GM23338 (cell line): ENCODE measurements around the gene CPSF6.

Experiments
- ETS1 ChIP-seq: IDR thresholded peaks from 2 replicates; pipeline ENCODE4 v1.6.1; 2016; ENCODE audit warnings: antibody characterized with exemption
- EZH2 ChIP-seq: fragments of 200-600 bp; sonication (generic); IDR thresholded peaks from one replicate; pipeline ENCODE4 v1.8.0; 2017; ENCODE audit warnings: antibody characterized with exemption, mild to moderate bottlenecking, low read depth; ENCODE audit not compliant: unreplicated experiment
- POLR2AphosphoS5 ChIP-seq: IDR thresholded peaks from 2 replicates; pipeline ENCODE4 v1.6.1; 2016; ENCODE audit warnings: antibody characterized with exemption, low read depth
- STAT1 ChIP-seq: IDR thresholded peaks from one replicate; pipeline ENCODE4 v1.6.1; 2016; ENCODE audit warnings: antibody characterized with exemption; ENCODE audit not compliant: unreplicated experiment
- ZNF114 ChIP-seq: fragments of 250-450 bp; sonication (Bioruptor Pico); IDR thresholded peaks from 2 replicates; pipeline ENCODE4 v1.5.0; 2020; ENCODE audit warnings: mild to moderate bottlenecking, moderate library complexity
- TF ChIP-seq, protein P1 (sequence below), 2 experiments: fragments of 200-600 bp in 1 of 2; sonication (generic) in 1 of 2; conservative IDR thresholded peaks; 2 replicates each; pipeline versions ENCODE4 v1.5.1 to v1.6.1; 2016 to 2017; ENCODE audit warnings: antibody characterized with exemption in 2 of 2, low read depth in 2 of 2, mild to moderate bottlenecking in 2 of 2, moderate library complexity in 1 of 2

DNA sequence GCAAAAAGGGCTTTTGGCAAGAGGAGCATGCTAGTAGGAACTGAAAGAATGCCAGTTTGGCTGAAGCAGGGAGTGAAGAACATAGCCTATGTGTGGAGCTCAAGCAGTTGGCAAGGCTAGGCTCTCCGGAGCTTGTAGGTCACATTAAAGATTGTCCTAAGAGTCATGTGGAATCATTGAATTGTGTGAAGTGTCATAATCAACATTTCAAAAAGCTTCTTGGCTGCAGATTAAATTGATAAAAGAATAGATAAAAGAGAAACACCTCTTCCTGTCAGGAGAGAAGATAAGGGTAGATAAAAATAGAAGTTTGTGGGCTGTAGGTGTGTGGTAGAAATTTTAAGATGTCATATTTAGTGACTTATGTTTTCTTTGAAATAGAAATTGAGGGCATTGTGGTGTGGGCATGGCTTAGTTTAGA, 36.1 kb downstream of the CPSF6 start:
- TF ChIP-seq, protein P1, sequence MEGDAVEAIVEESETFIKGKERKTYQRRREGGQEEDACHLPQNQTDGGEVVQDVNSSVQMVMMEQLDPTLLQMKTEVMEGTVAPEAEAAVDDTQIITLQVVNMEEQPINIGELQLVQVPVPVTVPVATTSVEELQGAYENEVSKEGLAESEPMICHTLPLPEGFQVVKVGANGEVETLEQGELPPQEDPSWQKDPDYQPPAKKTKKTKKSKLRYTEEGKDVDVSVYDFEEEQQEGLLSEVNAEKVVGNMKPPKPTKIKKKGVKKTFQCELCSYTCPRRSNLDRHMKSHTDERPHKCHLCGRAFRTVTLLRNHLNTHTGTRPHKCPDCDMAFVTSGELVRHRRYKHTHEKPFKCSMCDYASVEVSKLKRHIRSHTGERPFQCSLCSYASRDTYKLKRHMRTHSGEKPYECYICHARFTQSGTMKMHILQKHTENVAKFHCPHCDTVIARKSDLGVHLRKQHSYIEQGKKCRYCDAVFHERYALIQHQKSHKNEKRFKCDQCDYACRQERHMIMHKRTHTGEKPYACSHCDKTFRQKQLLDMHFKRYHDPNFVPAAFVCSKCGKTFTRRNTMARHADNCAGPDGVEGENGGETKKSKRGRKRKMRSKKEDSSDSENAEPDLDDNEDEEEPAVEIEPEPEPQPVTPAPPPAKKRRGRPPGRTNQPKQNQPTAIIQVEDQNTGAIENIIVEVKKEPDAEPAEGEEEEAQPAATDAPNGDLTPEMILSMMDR (conservative IDR thresholded peaks at IDR 0.05; ENCODE audit: low read depth in 2 of 2) = no peak
- no peak for TF ChIP-seq EZH2
- no peak for TF ChIP-seq POLR2AphosphoS5
- TF ChIP-seq STAT1 = no peak
- no peak for TF ChIP-seq ETS1
- no peak for TF ChIP-seq ZNF114 (CRISPR knock-in tag)
